Transverse colon (tissue), 4 donors: ENCODE data around the gene PDLIM1. TPM values are rescaled to one million over a fixed set of nuclear protein-coding genes. Genes with fewer than 3 reads are reported as not detected.

Experiments used
- DNase-seq: peaks from one replicate; pipeline ENCODE4 v3.0.0-alpha.2; 2019
- H3K27ac ChIP-seq, 4 donors: fragments of 200-600 bp; sonication (generic); 2 replicates each; pipeline ENCODE4 v1.5.1; 2016 to 2018; ENCODE audit warnings: inconsistent platforms in 4 of 4
- H3K27me3 ChIP-seq: fragments of 200-600 bp; sonication (generic); 2 replicates; pipeline ENCODE4 v1.5.1; 2017; ENCODE audit warnings: inconsistent platforms
- H3K36me3 ChIP-seq, 4 donors: fragments of 200-600 bp; sonication (generic); 2 replicates each; pipeline ENCODE4 v1.5.1; 2017 to 2019; ENCODE audit warnings: inconsistent platforms in 4 of 4
- H3K4me1 ChIP-seq, 4 donors: fragments of 200-600 bp; sonication (generic); 2 replicates each; pipeline ENCODE4 v1.5.1; 2017 to 2020; ENCODE audit warnings: inconsistent platforms in 4 of 4
- H3K4me3 ChIP-seq, 4 donors: fragments of 200-600 bp; sonication (generic); 1 replicate in 1 of 4; 2 replicates in 3 of 4; pipeline versions ENCODE4 v1.5.1 to v1.6.1; 2017 to 2019; ENCODE audit warnings: inconsistent platforms in 4 of 4
- H3K9me3 ChIP-seq, 2 donors: fragments of 200-600 bp; sonication (generic); 2 replicates each; pipeline ENCODE4 v1.5.1; 2017 to 2019; ENCODE audit warnings: inconsistent platforms in 2 of 2
- CTCF ChIP-seq, 5 experiments: fragments of 200-600 bp in 3 of 5; fragments of 450-650 bp in 2 of 5; sonication (generic) in 3 of 5; IDR thresholded peaks; 1 replicate in 2 of 5; 2 replicates in 3 of 5; pipeline ENCODE4 v1.5.1; 2016 to 2017; ENCODE audit warnings: antibody characterized with exemption in 5 of 5, inconsistent platforms in 3 of 5, mild to moderate bottlenecking in 2 of 5, moderate library complexity in 1 of 5
- EP300 ChIP-seq: sonication (generic); formaldehyde crosslinking; IDR thresholded peaks from one replicate; pipeline ENCODE4 v1.6.1; 2017; ENCODE audit warnings: antibody characterized with exemption, low read depth
- POLR2A ChIP-seq: fragments of 450-650 bp; IDR thresholded peaks from one replicate; pipeline ENCODE4 v1.6.1; 2016; ENCODE audit warnings: antibody characterized with exemption, mild to moderate bottlenecking, moderate library complexity
- POLR2AphosphoS5 ChIP-seq, 3 donors: sonication (generic); formaldehyde crosslinking; IDR thresholded peaks; one replicate each; pipeline ENCODE4 v1.6.1; 2016; ENCODE audit warnings: antibody characterized with exemption in 3 of 3
- WGBS, 2 donors: methylation state at CpG; one replicate each; pipeline ENCODE4 v1.1.5; 2018; ENCODE audit warnings: low coverage in 1 of 2; 5-methylcytosine and 5-hydroxymethylcytosine counted together
- in situ Hi-C, 4 donors: fragments of 200-750 bp; cut with MboI; loops; one replicate each; pipeline versions ENCODE4 v1.15.0 to v1.15.1; 2017; ENCODE audit warnings: low sequenced_read_pairs in 3 of 4, low pct_ligation_motif_present in 1 of 4, low pct_unique_long_range_greater_than_20kb in 1 of 4
- intact Hi-C: fragments of 100-400 bp; cut with DNase I; formaldehyde crosslinking; loops from one replicate; pipeline ENCODE4 v1.15.1; 2023; ENCODE audit warnings: low total_unique reads
- total RNA-seq, 4 donors: library from RNA; depleted of rRNA; stranded (reverse); fragments of >200 nt; gene quantifications; one replicate each; pipeline ENCODE4 v1.1.0, GENCODE V29; 2016

PDLIM1 gene
- total RNA-seq, 4 donors from 2014 or later, result 201 to 259 (median 225) TPM

- in situ Hi-C loops, result no loop called here
These were observed 37.2 kb upstream of the PDLIM1 start for GRCh38 chr10:95328013-95328412.

GRCh38 chr10:95327367-95327766 lies 36.6 kb upstream of the PDLIM1 start:
- no peak overlapping the region for H3K4me3 ChIP-seq
- peak overlapping the region; percentile 43 to 62 (median 48) for H3K27ac ChIP-seq
- no peaks in the 10 kb centered on the region for H3K36me3 ChIP-seq
- H3K27me3 ChIP-seq, result no peaks in the 10 kb centered on the region
- peak; percentile 48 for DNase-seq
- 48 to 60% methylated on average over 1 to 5 of the region's 5 CpGs for WGBS, 2 donors
- H3K4me1 ChIP-seq, result peaks cover 0 to 5% (median 0%) of the 10 kb centered on the region in 4 donors
- H3K9me3 ChIP-seq, result no peaks in the 10 kb centered on the region
- intact Hi-C loops, result no loop called here
- TF ChIP-seq EP300 (no peak), POLR2AphosphoS5 (IDR thresholded peaks at IDR 0.05) (no peak), POLR2A (no peak), CTCF (IDR thresholded peaks at IDR 0.05) (peak in 1 of 5 experiments; percentile 22)
- in situ Hi-C loops, result no loop called here

More at GRCh38 chr10:95328013-95328412, 37.2 kb upstream of the PDLIM1 start:
- H3K4me3 ChIP-seq, result no peak overlapping the region
- H3K4me1 ChIP-seq, result peaks cover 0 to 5% (median 0%) of the 10 kb centered on the region in 4 donors
- peak overlapping the region; percentile 43 to 62 (median 48) for H3K27ac ChIP-seq
- no peaks in the 10 kb centered on the region for H3K27me3 ChIP-seq
- no peak for TF ChIP-seq POLR2AphosphoS5 (IDR thresholded peaks at IDR 0.05)
- TF ChIP-seq EP300, result no peak
- TF ChIP-seq POLR2A, result no peak
- TF ChIP-seq CTCF (IDR thresholded peaks at IDR 0.05), result no peak
- no peaks in the 10 kb centered on the region for H3K9me3 ChIP-seq
- no peak for DNase-seq
- 57% methylated on average over 3 of the region's 3 CpGs; no CpG with 5 or more reads in 1 of the 2 donors for WGBS, 2 donors
- H3K36me3 ChIP-seq, result no peaks in the 10 kb centered on the region
- intact Hi-C loops, result no loop called here

GRCh38 chr10:95326396-95326795 lies 35.6 kb upstream of the PDLIM1 start:
- Histone ChIP-seq H3K9me3 (no peaks in the 10 kb centered on the region), H3K36me3 (peaks cover 0 to 3% (median 0%) of the 10 kb centered on the region in 4 donors), H3K27me3 (no peaks in the 10 kb centered on the region), H3K4me3 (no peak overlapping the region), H3K27ac (peak overlapping the region in 2 of 4 donors; percentile 24 to 62), H3K4me1 (peaks cover 0 to 5% (median 0%) of the 10 kb centered on the region in 4 donors)
- WGBS, 2 donors, result 74 to 76% methylated on average over 2 of the region's 2 CpGs
- in situ Hi-C loops, result no loop called here
- intact Hi-C loops, result no loop called here
- no peak for DNase-seq
- TF ChIP-seq POLR2AphosphoS5 (IDR thresholded peaks at IDR 0.05) (no peak), POLR2A (no peak), EP300 (no peak), CTCF (IDR thresholded peaks at IDR 0.05) (no peak)

GRCh38 chr10:95325863-95326262 lies 35.1 kb upstream of the PDLIM1 start:
- in situ Hi-C loops, result no loop called here
- 50 to 84% methylated on average over 2 of the region's 2 CpGs for WGBS, 2 donors
- Histone ChIP-seq H3K36me3 (peaks cover 0 to 4% (median 0%) of the 10 kb centered on the region in 4 donors), H3K4me1 (peaks cover 0 to 5% (median 0%) of the 10 kb centered on the region in 4 donors), H3K9me3 (no peaks in the 10 kb centered on the region), H3K4me3 (no peak overlapping the region), H3K27ac (peak overlapping the region; percentile 6 to 62 (median 21)), H3K27me3 (no peaks in the 10 kb centered on the region)
- no peak for TF ChIP-seq POLR2AphosphoS5 (IDR thresholded peaks at IDR 0.05)
- TF ChIP-seq CTCF (IDR thresholded peaks at IDR 0.05), result no peak
- no peak for TF ChIP-seq EP300
- no peak for TF ChIP-seq POLR2A
- no peak for DNase-seq
- intact Hi-C loops, result no loop called here
